Endothelial cell of umbilical vein (primary cell): ENCODE data around the gene STK11IP. TPM values are rescaled to one million over a fixed set of nuclear protein-coding genes. Genes with fewer than 3 reads are reported as not detected.

ENCODE experiments used
- BruUV-seq: library from RNA; stranded (reverse); fragments of 400-500 nt; replicated peaks from 2 replicates; lab custom pipeline; 2021; lab: Mats Ljungman, UMichigan
- CTCF ChIA-PET: fragments of 300-600, 350-600 bp; sonication (Branson Sonifier 250); formaldehyde crosslinking; loops from one replicate; lab custom pipeline; 2021; ENCODE audit warnings: antibody characterized with exemption, inconsistent platforms; lab: Charles Lee
- POLR2A ChIA-PET: fragments of 300-600, 350-600 bp; sonication (Branson Sonifier 250); formaldehyde crosslinking; loops from one replicate; lab custom pipeline; 2021; ENCODE audit warnings: antibody characterized with exemption, inconsistent platforms; lab: Charles Lee
- DNase-seq: peaks from one replicate; pipeline ENCODE4 v3.0.0-alpha.2; 2011; ENCODE audit warnings: low read depth, low spot score
- FAIRE-seq: peaks from 2 replicates; lab custom pipeline; 2011; peaks lifted over from hg19 to GRCh38; lab: Jason Lieb, UNC
- H2AFZ ChIP-seq: 2 replicates; pipeline ENCODE4 v1.6.0; 2012; ENCODE audit warnings: low read depth, low read length, control low read depth, inconsistent platforms
- H3K27ac ChIP-seq: 2 replicates; pipeline ENCODE4 v1.5.1; 2011; ENCODE audit warnings: low read depth, mild to moderate bottlenecking, control low read depth, low read length, moderate library complexity; ENCODE audit not compliant: insufficient read depth
- H3K27me3 ChIP-seq, 2 experiments: 2 replicates each; pipeline versions ENCODE4 v1.6.0 to v1.6.1; 2011; ENCODE audit warnings: low read length in 2 of 2, mixed read lengths in 1 of 2; ENCODE audit not compliant: control insufficient read depth in 2 of 2, insufficient read depth in 2 of 2
- H3K36me3 ChIP-seq, 2 experiments: 2 replicates in 1 of 2; 3 replicates in 1 of 2; pipeline ENCODE4 v1.5.1; 2011; ENCODE audit warnings: low read length in 2 of 2, mild to moderate bottlenecking in 1 of 2, moderate library complexity in 1 of 2; ENCODE audit not compliant: control insufficient read depth in 2 of 2, insufficient read depth in 2 of 2; ENCODE audit errors: extremely low read depth in 1 of 2
- H3K4me1 ChIP-seq: 3 replicates; pipeline ENCODE4 v1.5.1; 2011; ENCODE audit warnings: mild to moderate bottlenecking, low read length; ENCODE audit not compliant: control insufficient read depth, insufficient read depth; ENCODE audit errors: extremely low read depth
- H3K4me2 ChIP-seq: 2 replicates; pipeline ENCODE4 v1.6.1; 2011; ENCODE audit warnings: low read length, control low read depth, mixed read lengths; ENCODE audit not compliant: insufficient read depth
- H3K4me3 ChIP-seq, 3 experiments: fragments of 200-600 bp in 1 of 3; sonication (generic), shearing (Covaris generic) in 1 of 3; replicated peaks in 1 of 3; 2 replicates each; pipeline ENCODE4 v1.5.1; 2011 to 2016; ENCODE audit warnings: control low read depth in 3 of 3, low read length in 3 of 3, mild to moderate bottlenecking in 2 of 3, inconsistent platforms in 1 of 3, low read depth in 1 of 3, moderate library complexity in 1 of 3; ENCODE audit not compliant: insufficient read depth in 1 of 3
- H3K79me2 ChIP-seq: 2 replicates; pipeline ENCODE4 v1.6.0; 2012; ENCODE audit warnings: low read length, inconsistent platforms; ENCODE audit not compliant: control insufficient read depth, insufficient read depth
- H3K9ac ChIP-seq: replicated peaks from 2 replicates; pipeline ENCODE3; 2011; ENCODE audit warnings: low read length, control low read depth; ENCODE audit not compliant: insufficient read depth; ENCODE audit errors: extremely low read depth
- H3K9me1 ChIP-seq: replicated peaks from 3 replicates; pipeline ENCODE4 v1.6.0; 2011; ENCODE audit warnings: mild to moderate bottlenecking, low read length; ENCODE audit not compliant: control insufficient read depth, insufficient read depth; ENCODE audit errors: extremely low read depth
- H3K9me3 ChIP-seq: replicated peaks from 2 replicates; pipeline ENCODE4 v1.5.1; 2012; ENCODE audit warnings: low read length, inconsistent platforms; ENCODE audit not compliant: control insufficient read depth, insufficient read depth
- H4K20me1 ChIP-seq: replicated peaks from 2 replicates; pipeline ENCODE3; 2011; ENCODE audit warnings: mild to moderate bottlenecking, low read length; ENCODE audit not compliant: control insufficient read depth, insufficient read depth; ENCODE audit errors: extremely low read depth
- EZH2 ChIP-seq: IDR thresholded peaks from 2 replicates; pipeline ENCODE4 v1.6.1; 2012; ENCODE audit warnings: borderline replicate concordance, low read depth, mild to moderate bottlenecking, moderate library complexity, low read length, inconsistent platforms; ENCODE audit not compliant: severe bottlenecking
- FOS ChIP-seq: IDR thresholded peaks from 2 replicates; pipeline ENCODE4 v1.6.1; 2011; ENCODE audit warnings: mild to moderate bottlenecking, low read length, moderate library complexity, borderline replicate concordance; ENCODE audit not compliant: insufficient read depth
- GATA2 ChIP-seq: IDR thresholded peaks from 2 replicates; pipeline ENCODE4 v1.7.0; 2011; ENCODE audit warnings: low read depth, mild to moderate bottlenecking, moderate library complexity, mixed read lengths, low read length; ENCODE audit not compliant: insufficient read length, insufficient read depth
- JUN ChIP-seq: IDR thresholded peaks from 2 replicates; pipeline ENCODE4 v1.6.1; 2011; ENCODE audit warnings: borderline replicate concordance, low read depth; ENCODE audit not compliant: insufficient read length, insufficient read depth
- MYC ChIP-seq: IDR thresholded peaks from one replicate; pipeline ENCODE4 v1.6.1; 2011; ENCODE audit warnings: mild to moderate bottlenecking, low read depth, low read length
- POLR2A ChIP-seq: IDR thresholded peaks from 2 replicates; pipeline ENCODE4 v1.6.1; 2012; ENCODE audit warnings: low read depth, mild to moderate bottlenecking, control low read depth, low read length
- POLR2AphosphoS5 ChIP-seq: IDR thresholded peaks from 2 replicates; pipeline ENCODE4 v1.6.1; 2012; ENCODE audit warnings: low read depth, mild to moderate bottlenecking, control low read depth, low read length, moderate library complexity; ENCODE audit not compliant: insufficient read depth
- dilution Hi-C: fragments of 300-500 bp; cut with MboI; formaldehyde crosslinking; loops from one replicate; pipeline ENCODE4 v1.15.0; 2019; ENCODE audit warnings: low sequenced_read_pairs; ENCODE audit not compliant: extremely low pct_ligation_motif_present
- intact Hi-C: fragments of 100-400 bp; cut with micrococcal nuclease; formaldehyde crosslinking; loops from one replicate; pipeline ENCODE4 v1.10.0; 2022
- polyA plus RNA-seq, 4 experiments: library from polyadenylated mRNA; depleted of rRNA in 3 of 4; stranded (reverse) in 3 of 4; unstranded in 1 of 4; fragments of >200 nt; gene quantifications; 2 replicates each; pipeline versions ENCODE4 v1.2.1 to v1.2.3, GENCODE V29; 2011 to 2012; ENCODE audit warnings: missing spikeins in 1 of 4
- total RNA-seq: library from RNA; stranded (reverse); gene quantifications from 2 replicates; pipeline ENCODE4 v1.2.3, GENCODE V29; 2021

STK11IP gene
- total and polyA plus RNA-seq, 2 donors (not counting 3 experiments of a cell fraction or from before 2014, with no cell fraction given): 17.7 to 19.2 TPM

- FAIRE-seq: no peak
- dilution Hi-C loops (no loop called here), intact Hi-C loops (no loop called here)
- no peak overlapping the region for H3K9ac ChIP-seq
- H4K20me1 ChIP-seq: no peaks in the 10 kb centered on the region
- no peak for DNase-seq
- no peaks in the 10 kb centered on the region for H3K9me1 ChIP-seq
- H3K9me3 ChIP-seq: no peaks in the 10 kb centered on the region
- no peak overlapping the region for H2AFZ ChIP-seq
- H3K4me3 ChIP-seq: no peak overlapping the region
- ChIA-PET POLR2A (no interaction called here), CTCF (no interaction called here)
- no peak overlapping the region for H3K4me2 ChIP-seq
- H3K4me1 ChIP-seq: no peaks in the 10 kb centered on the region
- H3K27me3 ChIP-seq: peaks cover 0 to 1% of the 10 kb centered on the region in 2 experiments
- no peak overlapping the region for H3K27ac ChIP-seq
- H3K36me3 ChIP-seq: no peaks in the 10 kb centered on the region
- no peaks in the 10 kb centered on the region for H3K79me2 ChIP-seq
- no TSS peak for BruUV-seq
- TF ChIP-seq JUN (no peak), FOS (no peak), EZH2 (no peak), POLR2A (no peak), MYC (no peak)
Measured at GRCh38 chr2:219661955-219662395, 64.3 kb downstream of the STK11IP start.

DNA sequence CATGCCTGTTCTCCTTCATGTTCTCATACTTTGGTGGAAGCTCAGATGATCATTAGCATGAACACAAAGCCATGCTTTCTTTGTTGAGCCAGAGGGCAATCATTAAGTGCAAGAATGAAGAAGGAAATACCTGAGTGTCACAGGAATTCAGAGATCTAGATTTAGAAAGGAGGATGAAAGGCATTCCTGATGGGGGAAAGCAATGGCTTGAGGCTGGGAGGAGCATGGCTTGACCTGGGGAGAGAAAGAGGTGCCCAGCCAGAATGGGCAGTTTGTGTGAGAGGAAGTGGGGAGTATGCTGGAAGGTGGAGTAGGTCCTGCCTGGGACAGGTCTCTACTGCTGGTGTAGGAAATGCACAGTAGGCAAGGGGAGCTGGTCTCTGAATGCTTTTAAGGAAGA, 64.9 kb downstream of the STK11IP start:
- no peak overlapping the region for H3K4me2 ChIP-seq
- TF ChIP-seq FOS (no peak), POLR2A (no peak), POLR2AphosphoS5 (no peak), MYC (no peak), JUN (no peak), GATA2 (no peak)
- no peaks in the 10 kb centered on the region for H3K9me3 ChIP-seq
- FAIRE-seq (no peak), DNase-seq (no peak)
- no peak overlapping the region for H3K27ac ChIP-seq
- H2AFZ ChIP-seq: no peak overlapping the region
- H3K79me2 ChIP-seq: no peaks in the 10 kb centered on the region
- CTCF ChIA-PET: no interaction called here
- intact Hi-C loops (no loop called here), dilution Hi-C loops (no loop called here)
- H3K4me1 ChIP-seq: no peaks in the 10 kb centered on the region
- H3K4me3 ChIP-seq: no peak overlapping the region
- no peaks in the 10 kb centered on the region for H4K20me1 ChIP-seq
- no peak overlapping the region for H3K9ac ChIP-seq
- POLR2A ChIA-PET: no interaction called here
- no TSS peak for BruUV-seq
- peaks cover 0 to 1% of the 10 kb centered on the region in 2 experiments for H3K27me3 ChIP-seq
- H3K9me1 ChIP-seq: no peaks in the 10 kb centered on the region
- no peaks in the 10 kb centered on the region for H3K36me3 ChIP-seq
